ENCODE measurements around the gene MMP1.

MMP1 gene

GRCh38 chr11:102807921-102808320, 10.0 kb upstream of the MMP1 start:
- TF ChIP-seq CTCF (conservative IDR thresholded peaks at IDR 0.05; ENCODE audit: low read length): no peak; the same call in 1 of the 2 replicates
- no peak for DNase-seq (ENCODE audit: low read depth)
- no peak overlapping the region for H3K4me3 ChIP-seq (ENCODE audit: low read length)

GRCh38 chr11:102806296-102806695, 8.3 kb upstream of the MMP1 start:
- DNase-seq (ENCODE audit: low read depth): peak; percentile 76
- no peak for TF ChIP-seq CTCF (conservative IDR thresholded peaks at IDR 0.05; ENCODE audit: low read length)
- no peak overlapping the region for H3K4me3 ChIP-seq (ENCODE audit: low read length)

- peak; percentile 98 for DNase-seq (ENCODE audit: low read depth)
- no peak for TF ChIP-seq CTCF (conservative IDR thresholded peaks at IDR 0.05; ENCODE audit: low read length)
- no peak overlapping the region for H3K4me3 ChIP-seq (ENCODE audit: low read length)
Measured at GRCh38 chr11:102802341-102802740, 4.4 kb upstream of the MMP1 start.

- no peak for TF ChIP-seq CTCF (conservative IDR thresholded peaks at IDR 0.05; ENCODE audit: low read length)
- H3K4me3 ChIP-seq (ENCODE audit: low read length): no peak overlapping the region
- DNase-seq (ENCODE audit: low read depth): peak; percentile 72
Measured at GRCh38 chr11:102800767-102801166, 2.8 kb upstream of the MMP1 start.

- DNase-seq (ENCODE audit: low read depth): peak; percentile 80
- no peak for TF ChIP-seq CTCF (conservative IDR thresholded peaks at IDR 0.05; ENCODE audit: low read length)
- no peak overlapping the region for H3K4me3 ChIP-seq (ENCODE audit: low read length)
Measured at GRCh38 chr11:102799681-102800340, 1.9 kb upstream of the MMP1 start.

GRCh38 chr11:102794382-102794781, 3.6 kb downstream of the MMP1 start:
- peak; percentile 31 for DNase-seq (ENCODE audit: low read depth)
- TF ChIP-seq CTCF (conservative IDR thresholded peaks at IDR 0.05; ENCODE audit: low read length): peak; percentile 41
- H3K4me3 ChIP-seq (ENCODE audit: low read length): no peak overlapping the region

- TF ChIP-seq CTCF (conservative IDR thresholded peaks at IDR 0.05; ENCODE audit: low read length): no peak
- no peak for DNase-seq (ENCODE audit: low read depth)
- H3K4me3 ChIP-seq (ENCODE audit: low read length): no peak overlapping the region
Measured at GRCh38 chr11:102793677-102794290, 4.2 kb downstream of the MMP1 start.
